Activated T-helper 1 cell treated with Interleukin-2 at 50 U/mL for 16 hours (primary cell): Measurements from ENCODE around the gene RILP.

ENCODE experiments used
- DNase-seq: peaks from one replicate; pipeline ENCODE4 v3.0.0-alpha.2; 2020; ENCODE audit warnings: low read depth

RILP gene

DNA sequence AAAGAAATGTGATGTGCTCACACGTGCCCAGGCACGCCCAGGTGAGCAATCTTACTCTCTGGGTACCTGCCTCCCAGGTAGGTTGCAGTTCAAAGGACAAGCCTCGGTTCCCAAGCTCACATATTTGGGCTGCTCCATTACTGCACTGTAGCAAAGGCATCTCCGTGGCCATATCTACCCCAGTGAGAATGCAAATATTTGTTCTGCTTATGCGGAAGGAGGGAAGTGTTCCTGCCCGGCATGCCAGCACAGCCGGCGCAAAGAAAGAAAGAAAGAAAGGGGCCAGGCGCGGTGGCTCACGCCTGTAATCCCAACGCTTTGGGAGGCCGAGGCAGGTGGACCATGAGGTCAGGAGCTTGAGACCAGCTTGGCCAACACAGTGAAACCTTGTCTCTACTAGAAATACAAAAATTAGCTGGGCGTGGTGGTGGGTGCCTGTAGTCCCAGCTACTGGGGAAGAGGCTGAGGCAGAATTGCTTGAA lies 51.8 kb downstream of the RILP start:
- no peak for DNase-seq
